ENCODE results near the gene CTSK.
"Not testable (repeated sequence)": the region's sequence is repeated elsewhere in the genome, so short reads cannot be mapped to it uniquely, and the experiment has no call there.

CTSK gene

GRCh38 chr1:150788946-150789345 is 19.1 kb downstream of the CTSK start:
- TF ChIP-seq, protein P1, sequence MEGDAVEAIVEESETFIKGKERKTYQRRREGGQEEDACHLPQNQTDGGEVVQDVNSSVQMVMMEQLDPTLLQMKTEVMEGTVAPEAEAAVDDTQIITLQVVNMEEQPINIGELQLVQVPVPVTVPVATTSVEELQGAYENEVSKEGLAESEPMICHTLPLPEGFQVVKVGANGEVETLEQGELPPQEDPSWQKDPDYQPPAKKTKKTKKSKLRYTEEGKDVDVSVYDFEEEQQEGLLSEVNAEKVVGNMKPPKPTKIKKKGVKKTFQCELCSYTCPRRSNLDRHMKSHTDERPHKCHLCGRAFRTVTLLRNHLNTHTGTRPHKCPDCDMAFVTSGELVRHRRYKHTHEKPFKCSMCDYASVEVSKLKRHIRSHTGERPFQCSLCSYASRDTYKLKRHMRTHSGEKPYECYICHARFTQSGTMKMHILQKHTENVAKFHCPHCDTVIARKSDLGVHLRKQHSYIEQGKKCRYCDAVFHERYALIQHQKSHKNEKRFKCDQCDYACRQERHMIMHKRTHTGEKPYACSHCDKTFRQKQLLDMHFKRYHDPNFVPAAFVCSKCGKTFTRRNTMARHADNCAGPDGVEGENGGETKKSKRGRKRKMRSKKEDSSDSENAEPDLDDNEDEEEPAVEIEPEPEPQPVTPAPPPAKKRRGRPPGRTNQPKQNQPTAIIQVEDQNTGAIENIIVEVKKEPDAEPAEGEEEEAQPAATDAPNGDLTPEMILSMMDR (IDR thresholded peaks at IDR 0.05; ENCODE audit: insufficient read depth, low read depth, low read length, missing control alignments) = no peak
- DNase-seq (ENCODE audit: low read depth) = no peak

DNA sequence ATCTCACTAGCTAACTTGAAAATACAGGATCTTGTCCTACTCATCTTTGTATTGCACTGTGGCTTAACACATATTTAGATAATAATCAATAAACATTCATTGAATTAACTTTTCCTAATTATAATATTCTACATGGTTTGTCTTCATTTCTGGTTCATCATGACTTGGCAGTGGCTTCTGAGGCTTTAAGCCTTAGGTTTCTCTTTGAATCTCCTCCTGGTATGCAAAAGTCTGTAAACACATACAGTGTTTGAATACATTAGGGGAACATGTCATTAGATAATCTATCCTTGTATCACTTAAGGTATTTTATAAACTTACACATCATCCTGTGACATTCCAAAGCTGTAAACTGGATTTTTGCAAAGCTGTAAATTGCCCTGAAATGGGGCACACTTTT is 20.6 kb downstream of the CTSK start:
- TF ChIP-seq, protein P1 (IDR thresholded peaks at IDR 0.05; ENCODE audit: insufficient read depth, low read depth, low read length, missing control alignments) = no peak
- DNase-seq (ENCODE audit: low read depth) = no peak

More at GRCh38 chr1:150788946-150789345, 19.1 kb downstream of the CTSK start:
- no peak overlapping the region for H3K4me3 ChIP-seq (ENCODE audit: low read depth, low read length)

GRCh38 chr1:150780510-150780909 is 27.6 kb downstream of the CTSK start:
- TF ChIP-seq, protein P1 (IDR thresholded peaks at IDR 0.05; ENCODE audit: insufficient read depth, low read depth, low read length, missing control alignments) = no peak
- no peak overlapping the region for H3K4me3 ChIP-seq (ENCODE audit: low read depth, low read length)
- DNase-seq (ENCODE audit: low read depth) = no peak

More for the DNA sequence above, 20.6 kb downstream of the CTSK start:
- H3K4me3 ChIP-seq (ENCODE audit: low read depth, low read length) = no peak overlapping the region

GRCh38 chr1:150778409-150778808 is 29.7 kb downstream of the CTSK start:
- DNase-seq (ENCODE audit: low read depth) = no peak
- TF ChIP-seq, protein P1 (IDR thresholded peaks at IDR 0.05; ENCODE audit: insufficient read depth, low read depth, low read length, missing control alignments) = no peak
- H3K4me3 ChIP-seq (ENCODE audit: low read depth, low read length) = no peak overlapping the region

- no peak for DNase-seq (ENCODE audit: low read depth)
- TF ChIP-seq, protein P1 (IDR thresholded peaks at IDR 0.05; ENCODE audit: insufficient read depth, low read depth, low read length, missing control alignments) = no peak
Measured at GRCh38 chr1:150777544-150777943, 30.5 kb downstream of the CTSK start.

DNA sequence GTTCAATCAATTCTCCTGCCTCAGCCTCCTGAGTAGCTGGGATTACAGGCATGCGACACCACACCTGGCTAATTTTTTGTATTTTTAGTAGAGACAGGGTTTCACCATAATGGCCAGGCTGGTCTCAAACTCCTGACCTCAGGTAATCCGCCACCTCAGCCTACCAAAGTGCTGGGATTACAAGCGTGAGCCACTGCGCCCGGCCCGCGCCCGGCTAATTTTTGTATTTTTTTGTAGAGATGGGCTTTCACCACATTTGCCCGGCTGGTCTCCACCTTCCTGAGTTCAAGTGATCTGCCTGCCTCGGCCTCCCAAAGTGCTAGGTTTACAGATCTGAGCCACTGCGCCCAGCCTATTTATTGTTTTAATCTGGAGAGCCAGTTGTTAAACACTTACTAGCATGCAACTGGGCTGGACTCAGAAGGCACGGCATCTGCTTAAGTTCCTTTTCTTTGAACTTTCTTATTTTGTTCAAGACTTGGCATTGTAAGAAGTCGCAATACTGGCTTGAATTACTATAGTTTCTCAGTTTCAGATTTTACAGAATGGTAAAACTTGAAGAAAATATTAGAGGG is 32.0 kb downstream of the CTSK start:
- H3K4me3 ChIP-seq (ENCODE audit: low read depth, low read length); DNase-seq (ENCODE audit: low read depth): not testable (repeated sequence)

More at GRCh38 chr1:150777544-150777943, 30.5 kb downstream of the CTSK start:
- no peak overlapping the region for H3K4me3 ChIP-seq (ENCODE audit: low read depth, low read length)

DNA sequence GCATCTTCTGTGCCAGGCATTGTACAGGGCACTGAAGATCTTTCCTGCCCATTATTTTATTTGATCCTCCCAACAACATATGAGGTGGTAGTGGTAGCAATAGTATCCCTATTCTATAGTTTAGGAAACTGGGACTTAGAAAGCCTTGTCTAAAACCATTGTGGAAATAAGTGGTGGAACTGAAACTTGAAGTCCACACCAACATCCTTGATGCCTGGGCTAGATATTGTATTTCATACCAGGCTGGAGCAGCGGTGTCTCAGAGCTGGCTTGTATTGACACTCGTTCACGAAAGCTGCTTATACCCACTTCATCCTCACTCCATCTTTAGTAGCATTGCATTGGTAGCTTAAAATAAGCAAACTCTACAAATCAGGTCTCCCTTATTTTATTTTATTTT is 32.8 kb downstream of the CTSK start:
- DNase-seq (ENCODE audit: low read depth) = no peak
- TF ChIP-seq, protein P1 (IDR thresholded peaks at IDR 0.05; ENCODE audit: insufficient read depth, low read depth, low read length, missing control alignments) = no peak
- H3K4me3 ChIP-seq (ENCODE audit: low read depth, low read length) = no peak overlapping the region
